Bone marrow (tissue), 2 donors: ENCODE measurements around the gene SNAP25.

ENCODE experiments used
- DNase-seq, 2 donors: peaks; one replicate each; lab custom pipeline; 2025; lab: John Stamatoyannopoulos, UW

Gene SNAP25

GRCh38 chr20:10263385-10264165, 44.9 kb downstream of the SNAP25 start:
- no peak for DNase-seq

- DNase-seq: no peak
Measured at GRCh38 chr20:10264166-10264558, 45.5 kb downstream of the SNAP25 start.

- DNase-seq: no peak
Measured at GRCh38 chr20:10268636-10269035, 50.0 kb downstream of the SNAP25 start.

GRCh38 chr20:10270630-10271029, 52.0 kb downstream of the SNAP25 start:
- no peak for DNase-seq

GRCh38 chr20:10271494-10272219, 53.0 kb downstream of the SNAP25 start:
- no peak for DNase-seq

- no peak for DNase-seq
Measured at GRCh38 chr20:10276878-10277580, 58.4 kb downstream of the SNAP25 start.

GRCh38 chr20:10277616-10278015, 59.0 kb downstream of the SNAP25 start:
- no peak for DNase-seq

GRCh38 chr20:10278412-10278811, 59.8 kb downstream of the SNAP25 start:
- DNase-seq: no peak

GRCh38 chr20:10280018-10280908, 61.6 kb downstream of the SNAP25 start:
- DNase-seq: no peak

- no peak for DNase-seq
Measured at GRCh38 chr20:10281911-10282310, 63.3 kb downstream of the SNAP25 start.

- DNase-seq: no peak
Measured at GRCh38 chr20:10282979-10283456, 64.4 kb downstream of the SNAP25 start.

GRCh38 chr20:10286356-10286755, 67.7 kb downstream of the SNAP25 start:
- DNase-seq: no peak

GRCh38 chr20:10288421-10288820, 69.8 kb downstream of the SNAP25 start:
- no peak for DNase-seq

- no peak for DNase-seq
Measured at GRCh38 chr20:10288954-10289646, 70.5 kb downstream of the SNAP25 start.

- DNase-seq: no peak
Measured at GRCh38 chr20:10291568-10292248, 73.1 kb downstream of the SNAP25 start.

GRCh38 chr20:10297223-10297622, 78.6 kb downstream of the SNAP25 start:
- no peak for DNase-seq

- no peak for DNase-seq
Measured at GRCh38 chr20:10297684-10298240, 79.1 kb downstream of the SNAP25 start.

- no peak for DNase-seq
Measured at GRCh38 chr20:10300582-10301446, 82.2 kb downstream of the SNAP25 start.

GRCh38 chr20:10303852-10304251, 85.2 kb downstream of the SNAP25 start:
- no peak for DNase-seq
